Brain pericyte (primary cell): ENCODE data around the gene TKT.
"Not testable (repeated sequence)": the region's sequence is repeated elsewhere in the genome, so short reads cannot be mapped to it uniquely, and the experiment has no call there.

Experiments
- DNase-seq: peaks from one replicate; pipeline ENCODE4 v3.0.0-alpha.2; 2012; ENCODE audit warnings: low read depth, low spot score

Gene TKT

DNA sequence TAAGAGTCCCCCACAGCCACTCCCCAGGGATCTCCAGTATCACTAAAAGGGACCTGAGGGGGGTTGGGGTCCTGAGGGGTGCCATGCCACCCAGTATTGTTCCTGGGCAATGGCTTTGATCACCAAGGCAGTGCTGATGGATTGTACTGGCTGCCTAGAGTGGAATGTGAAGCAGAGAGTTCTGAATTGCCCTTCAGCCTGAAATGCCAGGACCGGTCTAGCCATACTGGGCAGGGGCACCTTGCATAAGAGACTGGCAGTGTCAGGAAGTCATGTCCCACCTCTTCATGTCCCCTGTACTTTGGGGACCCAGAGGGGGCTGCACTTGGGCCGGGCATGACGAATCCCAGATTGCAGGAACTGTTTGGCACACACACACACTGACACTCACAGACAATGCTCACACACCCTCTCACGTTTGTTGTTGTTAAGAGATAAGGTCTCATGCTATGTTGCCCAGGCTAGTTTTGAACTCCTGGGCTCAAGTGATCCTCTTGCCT lies 4.5 kb upstream of the TKT start:
- no peak for DNase-seq

GRCh38 chr3:53259427-53260259 lies 3.8 kb upstream of the TKT start:
- DNase-seq = no peak

DNA sequence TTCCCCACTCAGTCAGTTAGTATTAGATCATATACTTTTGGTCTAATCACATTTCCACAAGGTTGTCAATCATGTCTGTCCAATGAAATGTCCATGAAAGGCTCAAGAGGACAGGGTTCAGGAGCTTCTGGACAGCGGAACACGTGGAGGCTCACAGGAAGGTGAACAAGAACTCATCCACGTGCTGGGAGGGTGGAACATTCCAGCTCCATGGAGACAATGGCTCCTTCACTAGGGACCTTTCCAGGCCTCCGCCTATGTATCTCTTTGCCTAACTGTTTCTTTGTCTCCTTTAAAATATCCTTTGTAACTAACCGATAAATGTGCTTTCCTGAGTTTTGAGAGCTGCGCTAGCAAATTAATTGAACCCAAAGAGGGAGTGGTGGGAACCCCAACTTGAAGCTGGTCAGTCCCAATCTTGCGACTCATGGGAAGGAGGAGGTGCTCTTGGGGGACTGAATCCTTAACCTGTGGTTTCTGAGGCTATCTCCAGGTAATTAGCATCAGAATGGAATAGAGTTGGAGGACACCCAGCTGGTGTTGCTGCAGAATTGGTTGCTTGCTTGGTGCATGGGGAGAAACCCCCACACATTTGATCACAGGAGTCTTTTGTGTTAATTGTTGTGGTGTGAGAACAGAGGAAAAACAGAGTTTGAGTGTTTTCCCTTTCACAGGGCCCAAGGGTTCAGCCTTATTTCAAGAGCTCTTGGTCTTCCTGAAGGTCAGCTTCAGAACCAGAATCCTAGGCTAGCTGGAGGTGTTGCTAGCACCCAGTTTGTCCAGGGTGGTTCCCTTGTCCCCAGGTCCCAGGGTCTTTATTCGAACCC lies 3.0 kb upstream of the TKT start:
- no peak for DNase-seq

DNA sequence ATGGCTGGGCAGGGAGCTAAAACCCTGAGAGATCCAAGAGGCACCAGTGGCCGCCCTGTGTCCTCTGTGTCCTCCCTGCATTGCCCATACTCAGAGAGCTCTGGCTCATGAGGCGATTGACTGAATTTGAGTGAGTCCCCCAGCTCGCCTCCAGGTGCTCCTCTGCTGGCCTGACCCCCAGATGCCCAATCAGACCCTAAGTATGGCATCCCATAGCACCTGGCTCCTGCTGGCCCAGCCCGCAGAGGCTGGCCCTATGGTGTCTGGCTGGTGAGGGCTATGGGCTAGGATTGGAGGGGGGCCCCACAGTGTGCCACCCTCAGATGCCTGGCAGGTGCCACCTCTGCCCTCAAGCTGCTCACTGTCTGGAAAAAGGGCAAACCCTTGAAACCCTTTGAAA lies 1.6 kb upstream of the TKT start:
- DNase-seq = no peak

- DNase-seq = no peak
Measured at GRCh38 chr3:53256704-53257055, 858 bp upstream of the TKT start.

- DNase-seq = no peak
Measured at GRCh38 chr3:53255423-53255774, 423 bp downstream of the TKT start.

DNA sequence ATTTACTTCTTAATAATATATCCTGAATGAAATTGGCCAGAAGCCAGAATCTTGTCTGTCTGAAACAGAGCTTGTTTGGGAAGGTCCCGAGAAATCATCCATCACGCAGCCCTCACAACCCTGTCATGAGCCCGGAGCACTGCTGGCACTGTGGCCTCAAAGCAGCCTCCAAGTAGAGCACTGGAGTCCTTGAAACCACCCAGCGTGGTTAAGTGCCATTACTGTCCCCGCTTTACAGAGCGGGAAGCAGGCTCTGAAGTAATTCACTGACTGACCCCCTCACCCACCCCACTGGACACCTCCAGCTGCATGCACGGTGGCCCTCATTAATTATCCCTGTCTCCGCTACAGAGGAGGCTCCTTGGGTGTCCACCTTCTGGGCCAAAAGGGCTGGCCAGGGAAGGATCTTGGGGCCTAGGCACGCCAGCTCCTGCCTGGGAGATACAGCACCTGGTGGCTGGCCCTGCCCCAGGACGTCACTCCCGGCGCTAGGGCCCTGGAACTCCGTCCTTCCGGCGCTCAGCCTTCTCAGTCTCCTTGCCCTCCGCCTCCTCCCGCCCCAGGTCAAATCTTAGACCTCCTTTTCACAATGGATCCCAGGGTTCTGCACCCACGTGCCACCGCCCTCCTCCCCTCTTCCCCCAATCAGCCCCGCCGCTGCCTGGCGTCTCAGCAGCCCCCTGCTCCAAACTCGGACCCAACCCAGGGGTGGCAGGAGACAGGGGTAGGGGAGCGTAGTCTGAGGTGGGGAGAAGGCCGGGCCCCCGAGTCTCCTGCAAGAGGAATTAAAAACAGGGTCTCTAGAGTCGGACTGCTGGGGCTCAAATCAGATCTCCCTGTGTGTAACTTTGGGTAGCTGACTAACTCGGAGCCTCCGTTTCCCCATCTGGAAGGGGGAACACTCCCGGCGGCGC lies 1.1 kb downstream of the TKT start:
- DNase-seq = no peak

DNA sequence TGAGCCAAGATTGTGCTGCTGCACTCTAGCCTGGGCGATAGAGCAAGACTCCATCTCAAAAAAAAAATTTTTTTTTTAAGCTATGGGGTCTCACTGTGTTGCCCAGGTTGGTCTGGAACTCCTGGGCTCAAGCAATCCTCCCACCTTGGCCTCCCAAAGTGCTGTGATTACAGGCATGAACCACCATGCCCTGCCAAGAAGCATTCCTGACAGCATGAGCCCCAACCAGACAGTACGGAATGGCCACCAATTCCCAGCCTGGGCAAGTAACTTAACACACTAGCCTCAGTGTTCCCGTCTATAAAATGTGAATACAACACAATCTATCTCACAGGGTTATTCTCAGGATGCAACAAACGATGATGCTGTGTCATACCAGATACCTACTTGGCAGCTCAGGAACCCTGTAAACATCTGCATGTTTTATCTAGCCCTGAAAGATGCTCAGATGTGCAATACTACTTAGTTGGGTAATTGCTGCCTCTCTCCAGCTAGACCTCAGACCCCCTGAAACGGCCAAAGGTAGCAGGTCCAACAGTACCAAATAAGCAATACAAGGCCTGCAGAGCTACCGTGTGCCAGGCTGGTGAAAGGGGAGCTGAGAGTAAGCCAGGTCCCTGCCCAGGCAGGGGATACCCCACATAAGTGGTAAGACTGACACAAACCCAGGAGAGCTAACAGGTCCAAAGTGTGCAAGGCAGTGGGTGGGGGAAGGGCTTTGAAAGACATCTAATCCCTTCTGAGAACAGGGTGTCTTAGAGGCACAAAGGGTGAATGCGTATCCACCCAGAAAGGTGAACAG lies 1.9 kb downstream of the TKT start:
- DNase-seq = no peak

GRCh38 chr3:53252947-53253322 lies 2.9 kb downstream of the TKT start:
- not testable (repeated sequence) for DNase-seq

DNA sequence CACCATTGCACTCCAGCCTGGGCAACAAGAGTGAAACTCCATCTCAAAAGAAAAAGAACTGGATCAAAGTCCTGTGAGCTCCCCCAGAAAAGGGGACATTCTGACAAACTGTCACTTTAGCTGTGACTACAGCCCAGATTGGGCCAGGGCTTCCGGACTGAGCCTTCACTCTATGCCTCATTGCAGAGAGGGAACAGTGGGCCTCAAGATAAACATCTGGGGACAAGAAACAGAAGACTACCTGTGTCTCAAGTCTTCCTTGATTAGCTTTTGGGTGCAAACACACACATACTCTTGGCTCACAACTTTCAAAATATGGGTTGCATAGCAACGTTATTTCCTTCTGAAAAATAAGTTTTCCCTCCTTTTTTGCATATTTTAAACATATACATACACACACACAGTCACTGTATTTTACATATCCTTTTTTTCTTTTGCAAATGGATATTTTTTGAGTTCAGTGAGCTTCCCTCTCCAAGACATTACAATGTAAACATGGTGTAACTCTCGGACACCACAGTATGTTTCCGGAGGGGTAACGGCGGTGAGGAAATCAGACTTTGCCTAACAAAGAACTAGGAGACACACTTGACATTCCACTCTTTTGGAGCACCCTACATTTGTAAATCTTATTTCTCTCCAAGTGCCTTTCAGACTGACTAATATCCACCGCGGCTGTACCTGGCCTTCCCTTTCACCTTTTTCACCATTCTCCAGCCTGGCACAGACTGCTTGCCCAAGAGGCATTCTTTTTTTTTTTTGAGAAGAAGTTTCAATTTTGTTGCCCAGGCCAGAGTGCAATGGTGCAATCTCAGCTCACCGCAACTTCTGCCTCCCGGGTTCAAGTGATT lies 3.5 kb downstream of the TKT start:
- DNase-seq = no peak

- DNase-seq = no peak
Measured at GRCh38 chr3:53250881-53251605, 4.8 kb downstream of the TKT start.

- DNase-seq = no peak
Measured at GRCh38 chr3:53250453-53250852, 5.4 kb downstream of the TKT start.

GRCh38 chr3:53248161-53248560 lies 7.7 kb downstream of the TKT start:
- DNase-seq = no peak

- DNase-seq = no peak
Measured at GRCh38 chr3:53247619-53248018, 8.2 kb downstream of the TKT start.

DNA sequence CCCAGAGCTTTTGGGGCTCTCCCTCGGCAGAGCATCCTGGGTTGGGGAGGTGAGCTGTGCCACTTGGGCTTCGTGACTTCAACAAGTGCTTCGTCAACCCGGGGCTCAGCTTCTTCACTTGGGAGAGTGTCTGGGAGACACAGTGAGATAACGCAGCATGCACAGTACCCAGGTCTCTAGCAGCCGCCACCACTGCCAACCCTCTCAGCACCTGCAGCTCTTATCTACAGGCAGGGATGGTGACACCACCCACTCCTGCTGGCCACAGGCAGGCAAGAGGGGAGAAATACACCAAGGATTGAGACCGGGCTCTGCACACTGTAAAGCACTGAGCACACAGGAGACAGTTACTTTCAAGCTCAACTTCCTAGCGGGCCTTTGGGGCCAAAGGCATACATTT lies 11.6 kb downstream of the TKT start:
- DNase-seq = no peak

DNA sequence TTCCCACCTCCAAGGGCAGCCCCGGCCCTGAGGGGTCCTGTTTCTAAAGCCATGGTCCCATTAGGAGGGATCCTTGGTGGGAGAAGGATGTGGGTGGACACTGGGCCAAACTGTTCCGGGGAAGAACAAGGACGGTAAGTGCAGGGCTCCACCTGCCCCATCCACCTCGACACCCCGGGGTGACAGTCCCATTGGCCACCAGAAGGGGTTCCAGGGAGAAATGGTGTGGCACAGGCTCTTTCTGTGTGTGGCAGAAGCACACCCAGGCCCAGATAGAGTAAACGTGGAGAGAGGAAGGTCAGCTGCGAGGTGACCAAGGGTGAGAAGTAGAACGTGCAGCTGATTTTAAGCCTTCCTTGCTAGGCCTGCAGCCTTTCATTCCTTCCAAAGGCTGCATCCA lies 12.0 kb downstream of the TKT start:
- no peak for DNase-seq

- peak; percentile 96 for DNase-seq
Measured at GRCh38 chr3:53243165-53243564, 12.7 kb downstream of the TKT start.

DNA sequence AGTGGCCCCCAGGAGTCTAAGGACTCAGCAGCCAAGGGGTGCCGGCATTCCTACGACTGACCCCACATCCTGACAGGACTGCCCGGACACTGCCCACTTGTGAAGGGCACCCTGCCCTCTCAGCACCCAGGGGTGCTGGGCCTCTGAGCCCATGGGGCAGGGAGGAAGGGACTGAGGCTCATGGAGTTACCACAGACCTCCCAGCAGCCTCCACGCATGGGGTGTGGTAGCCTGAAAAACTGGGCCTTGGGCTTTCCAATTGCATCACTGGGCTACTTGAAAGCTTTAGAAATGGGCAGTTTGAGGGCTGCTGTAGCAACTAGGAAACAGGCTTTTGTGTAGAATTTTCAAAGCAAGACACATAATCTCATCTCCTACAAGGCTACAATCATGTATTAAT lies 13.2 kb downstream of the TKT start:
- no peak for DNase-seq

GRCh38 chr3:53242155-53242554 lies 13.7 kb downstream of the TKT start:
- DNase-seq = no peak
